ENCODE measurements around the gene UCK2. TPM values are rescaled to one million over a fixed set of nuclear protein-coding genes. Genes with fewer than 3 reads are reported as not detected.

UCK2 gene
- total RNA-seq, 4 donors from 2014 or later = 40.3 to 47.8 (median 42.2) TPM

DNA sequence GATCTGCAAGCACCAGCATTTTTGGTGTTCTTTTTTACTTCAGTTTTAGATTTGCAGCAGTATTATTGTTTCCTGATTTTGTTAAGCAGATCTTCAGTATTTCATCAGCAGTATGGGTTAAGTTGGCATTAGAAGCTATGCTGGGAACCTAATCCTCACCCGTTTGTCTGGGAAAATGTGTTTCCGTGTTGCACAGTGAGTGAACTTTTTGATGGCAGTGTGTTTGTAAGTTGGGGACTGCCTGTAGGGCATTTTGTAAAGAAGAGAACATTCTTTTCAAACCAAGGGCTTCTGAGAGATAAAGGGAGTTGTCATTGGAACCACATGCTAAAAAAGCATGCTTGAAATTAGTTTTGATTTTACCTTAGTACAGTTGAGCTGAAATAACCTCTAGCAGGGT lies 35.9 kb downstream of the UCK2 start:
- 42 to 46% methylated on average over 2 of the region's 2 CpGs for WGBS, 2 donors
- DNase-seq (ENCODE audit: low spot score in 2 of 2) = no peak
- intact Hi-C loops (cut with DNase I; ENCODE audit: low total_unique reads) = no loop called here
- TF ChIP-seq, protein P1, sequence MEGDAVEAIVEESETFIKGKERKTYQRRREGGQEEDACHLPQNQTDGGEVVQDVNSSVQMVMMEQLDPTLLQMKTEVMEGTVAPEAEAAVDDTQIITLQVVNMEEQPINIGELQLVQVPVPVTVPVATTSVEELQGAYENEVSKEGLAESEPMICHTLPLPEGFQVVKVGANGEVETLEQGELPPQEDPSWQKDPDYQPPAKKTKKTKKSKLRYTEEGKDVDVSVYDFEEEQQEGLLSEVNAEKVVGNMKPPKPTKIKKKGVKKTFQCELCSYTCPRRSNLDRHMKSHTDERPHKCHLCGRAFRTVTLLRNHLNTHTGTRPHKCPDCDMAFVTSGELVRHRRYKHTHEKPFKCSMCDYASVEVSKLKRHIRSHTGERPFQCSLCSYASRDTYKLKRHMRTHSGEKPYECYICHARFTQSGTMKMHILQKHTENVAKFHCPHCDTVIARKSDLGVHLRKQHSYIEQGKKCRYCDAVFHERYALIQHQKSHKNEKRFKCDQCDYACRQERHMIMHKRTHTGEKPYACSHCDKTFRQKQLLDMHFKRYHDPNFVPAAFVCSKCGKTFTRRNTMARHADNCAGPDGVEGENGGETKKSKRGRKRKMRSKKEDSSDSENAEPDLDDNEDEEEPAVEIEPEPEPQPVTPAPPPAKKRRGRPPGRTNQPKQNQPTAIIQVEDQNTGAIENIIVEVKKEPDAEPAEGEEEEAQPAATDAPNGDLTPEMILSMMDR (IDR thresholded peaks at IDR 0.05) = no peak
- H3K4me3 ChIP-seq (ENCODE audit: low read depth, poor library complexity, severe bottlenecking) = no peak overlapping the region

DNA sequence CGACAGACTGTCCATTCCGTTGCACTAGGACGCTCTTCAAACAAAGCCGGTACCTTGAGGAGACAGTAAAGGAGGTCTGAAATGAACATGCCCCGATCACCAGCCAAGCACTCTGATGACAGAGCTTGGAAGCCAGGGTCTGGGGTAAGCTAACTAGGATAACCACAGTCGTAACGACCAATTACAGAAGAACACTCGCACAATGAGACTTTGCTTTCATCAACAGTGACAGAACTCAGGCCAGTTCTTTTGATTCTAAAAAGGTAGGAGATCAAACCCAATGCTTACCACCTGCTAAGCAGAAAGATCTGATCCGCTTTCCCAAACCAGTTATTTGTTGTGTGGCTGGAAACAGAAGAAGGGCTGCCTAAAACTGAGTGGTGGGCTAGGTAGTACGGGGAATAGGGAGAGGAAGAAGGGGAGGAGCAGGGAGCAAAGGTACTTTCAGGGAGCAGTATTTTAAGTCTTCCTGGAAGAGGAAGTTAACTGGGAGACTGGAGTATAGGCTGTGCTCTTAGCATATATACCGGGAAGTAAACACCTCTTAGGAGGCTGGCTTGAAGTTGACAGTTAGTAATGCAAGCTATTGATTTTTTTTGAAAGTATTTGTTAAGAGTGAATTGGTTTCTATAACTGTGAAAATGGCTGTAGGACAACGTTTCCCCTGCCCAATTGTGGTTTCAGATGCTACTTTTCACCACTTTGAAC lies 38.4 kb downstream of the UCK2 start:
- no peak for DNase-seq (ENCODE audit: low spot score in 2 of 2)
- no peak overlapping the region for H3K4me3 ChIP-seq (ENCODE audit: low read depth, poor library complexity, severe bottlenecking)
- TF ChIP-seq, protein P1 (IDR thresholded peaks at IDR 0.05) = no peak
- WGBS, 2 donors = 91 to 93% methylated on average over 12 of the region's 12 CpGs
- intact Hi-C loops (cut with DNase I; ENCODE audit: low total_unique reads) = no loop called here

DNA sequence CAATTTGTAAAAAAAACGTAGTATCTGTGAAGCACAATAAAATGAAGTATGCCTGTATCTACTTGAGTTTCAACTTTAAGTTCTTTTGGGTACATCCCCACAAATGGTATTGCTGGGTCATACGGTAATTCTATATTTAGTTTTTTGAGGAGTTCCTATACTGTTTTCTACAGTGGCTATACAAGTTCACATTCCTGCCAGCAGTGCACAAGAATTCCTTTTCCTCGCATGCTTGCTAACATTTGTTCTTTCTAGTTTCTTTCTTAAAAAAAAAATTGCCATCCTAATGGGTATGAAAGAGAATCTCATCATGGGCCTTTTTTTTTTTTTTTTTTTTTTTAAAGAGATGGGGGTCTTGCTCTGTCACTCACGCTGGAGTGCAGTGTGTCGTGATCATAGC lies 41.9 kb downstream of the UCK2 start:
- DNase-seq (ENCODE audit: low spot score in 2 of 2) = no peak
- no peak for TF ChIP-seq POLR2A (IDR thresholded peaks at IDR 0.05)
- TF ChIP-seq, protein P1 (IDR thresholded peaks at IDR 0.05) = no peak
- intact Hi-C loops (cut with DNase I; ENCODE audit: low total_unique reads) = no loop called here
- no peak overlapping the region for H3K4me3 ChIP-seq (ENCODE audit: low read depth, poor library complexity, severe bottlenecking)
- 89 to 92% methylated on average over 5 of the region's 5 CpGs for WGBS, 2 donors

DNA sequence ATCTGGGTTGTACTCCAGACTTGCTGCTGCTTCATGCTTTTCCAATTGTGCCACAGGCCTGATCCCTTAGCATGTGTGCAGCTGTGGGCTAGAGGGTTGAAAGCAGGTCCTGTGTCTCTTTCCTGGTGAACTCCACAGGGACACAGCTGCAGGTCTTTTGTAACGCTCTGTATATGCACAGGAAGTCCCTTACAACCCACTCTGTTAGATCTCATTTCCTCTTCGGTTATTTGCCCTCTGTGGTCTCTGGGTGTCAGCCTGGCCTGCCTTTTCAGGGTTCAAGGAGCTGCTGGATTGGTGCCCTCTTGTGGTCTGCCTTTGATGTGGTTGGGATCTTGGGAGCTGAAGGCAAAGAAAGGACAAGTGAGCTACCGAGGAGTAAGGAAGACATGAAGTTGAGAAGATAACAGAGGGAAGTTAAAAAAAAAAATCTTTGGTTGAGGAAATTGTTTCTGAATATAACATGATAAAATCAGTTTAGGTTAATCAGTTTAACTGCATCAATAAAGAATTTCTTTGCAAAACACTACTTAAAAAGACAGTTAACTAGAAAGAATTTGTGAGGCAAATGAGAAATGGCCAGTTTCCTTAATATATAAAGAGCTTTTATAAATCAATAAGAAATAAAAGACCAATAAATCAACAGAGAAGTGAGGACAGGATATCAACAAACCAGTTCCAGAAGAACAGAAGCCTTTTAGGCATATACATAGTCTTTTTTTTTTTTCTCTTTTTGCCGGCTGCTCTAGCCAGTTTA lies 44.1 kb downstream of the UCK2 start:
- WGBS, 2 donors = 58 to 61% methylated on average over 4 of the region's 4 CpGs

DNA sequence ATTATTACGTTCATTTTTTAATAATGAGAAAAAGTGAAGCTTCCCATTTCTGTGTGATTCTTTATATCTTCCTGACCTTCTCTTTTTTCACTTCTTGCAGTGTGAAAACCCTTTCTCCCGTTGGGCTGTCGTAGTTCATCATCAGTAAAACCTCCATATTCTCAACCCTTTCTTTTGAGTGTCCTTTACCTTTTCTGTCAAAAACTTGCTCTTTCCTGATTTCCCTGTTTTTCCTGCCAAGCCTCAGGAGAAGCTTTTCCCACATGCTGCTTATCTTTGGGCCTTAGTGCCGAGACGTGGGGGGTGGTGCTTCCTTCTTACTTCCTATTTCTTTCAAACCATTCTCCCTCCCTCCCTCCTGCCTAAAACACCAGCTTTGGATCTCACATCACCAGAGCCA lies 46.1 kb downstream of the UCK2 start:
- intact Hi-C loops (cut with DNase I; ENCODE audit: low total_unique reads) = no loop called here
- no peak for DNase-seq (ENCODE audit: low spot score in 2 of 2)
- 71 to 81% methylated on average over 5 of the region's 5 CpGs for WGBS, 2 donors
- TF ChIP-seq, protein P1 (IDR thresholded peaks at IDR 0.05) = no peak
- no peak for TF ChIP-seq POLR2A (IDR thresholded peaks at IDR 0.05)
- H3K4me3 ChIP-seq (ENCODE audit: low read depth, poor library complexity, severe bottlenecking) = no peak overlapping the region

More for the DNA sequence above, 44.1 kb downstream of the UCK2 start:
- intact Hi-C loops (cut with DNase I; ENCODE audit: low total_unique reads) = no loop called here
- H3K4me3 ChIP-seq (ENCODE audit: low read depth, poor library complexity, severe bottlenecking) = no peak overlapping the region
- DNase-seq (ENCODE audit: low spot score in 2 of 2) = no peak
- TF ChIP-seq POLR2A (IDR thresholded peaks at IDR 0.05) = no peak
- TF ChIP-seq, protein P1 (IDR thresholded peaks at IDR 0.05) = no peak
